Measurements from ENCODE around the gene KAZN.

Gene KAZN

DNA sequence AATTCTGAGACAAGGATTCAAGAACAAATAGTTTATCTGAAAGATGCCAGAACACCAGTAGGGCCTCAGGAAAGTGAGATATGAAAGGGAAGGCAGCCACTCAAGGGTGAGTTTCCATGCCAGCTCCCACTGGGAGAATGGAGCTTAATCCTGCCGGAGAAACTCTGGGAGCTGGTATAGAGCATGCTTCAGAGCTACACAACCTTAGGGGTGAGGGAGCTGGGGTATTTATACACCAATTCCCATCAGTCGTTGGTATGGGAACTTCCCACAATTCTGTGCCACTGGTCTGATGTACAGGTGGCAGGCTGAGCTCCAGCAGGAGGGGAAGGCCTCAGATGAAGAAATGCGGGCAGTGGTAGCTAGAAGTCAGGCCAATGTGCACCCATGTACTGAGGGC lies 86.6 kb downstream of the KAZN start:
- ChIA-PET POLR2A (no interaction called here), CTCF (no interaction called here)
- Histone ChIP-seq H3K4me1 (ENCODE audit: control insufficient read depth, insufficient read depth, low read length) (peaks cover 3% of the 10 kb centered on the region; the same call in 1 of the 2 replicates), H3K27ac (ENCODE audit: extremely low read depth, low read depth, low read length) (no peak overlapping the region), H3K4me3 (ENCODE audit: low read depth, low read length) (no peak overlapping the region), H3K9me3 (ENCODE audit: control insufficient read depth, insufficient read depth, low read depth, low read length) (no peaks in the 10 kb centered on the region), H3K36me3 (ENCODE audit: control insufficient read depth in 2 of 2, insufficient read depth in 1 of 2, low read length in 2 of 2) (no peaks in the 10 kb centered on the region)
- TF ChIP-seq ZNF670 (tag by site-specific recombination; IDR thresholded peaks at IDR 0.05; ENCODE audit: low read depth) (no peak), ZNF37A (tag by site-specific recombination; IDR thresholded peaks at IDR 0.05) (peak; percentile 95), TCF7L2 (IDR thresholded peaks at IDR 0.05; ENCODE audit: borderline replicate concordance, low read depth, low read length) (no peak)

DNA sequence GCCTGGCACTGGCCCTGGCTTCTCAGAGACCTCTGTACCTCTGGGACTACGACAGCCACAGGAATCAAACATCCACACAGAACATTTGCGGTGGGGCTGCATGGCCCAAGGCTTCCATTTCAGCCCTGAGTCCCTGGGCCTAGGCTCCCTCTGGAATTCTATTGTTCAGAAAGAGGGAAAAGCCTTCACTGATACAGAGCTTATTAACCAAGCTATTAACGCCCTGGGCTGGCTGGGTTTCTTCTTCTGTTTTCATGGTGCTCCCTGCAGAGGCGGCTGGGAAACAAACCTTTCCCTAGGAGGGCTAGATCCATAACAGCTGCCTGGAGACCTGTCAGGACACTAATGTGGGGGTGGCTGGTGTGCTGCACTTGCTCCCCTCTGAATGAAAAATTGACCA lies 88.2 kb downstream of the KAZN start:
- H3K4me3 ChIP-seq (ENCODE audit: low read depth, low read length) = no peak overlapping the region
- no peaks in the 10 kb centered on the region for H3K36me3 ChIP-seq (ENCODE audit: control insufficient read depth in 2 of 2, insufficient read depth in 1 of 2, low read length in 2 of 2)
- no peaks in the 10 kb centered on the region for H3K9me3 ChIP-seq (ENCODE audit: control insufficient read depth, insufficient read depth, low read depth, low read length)
- no peak overlapping the region for H3K27ac ChIP-seq (ENCODE audit: extremely low read depth, low read depth, low read length)
- CTCF ChIA-PET = interaction anchor here (0.6 to 0.7 kb wide), 2 partner anchors 17 to 1682 kb away, joined by 3 read pairs; no protein-coding TSS in a partner anchor
- peaks cover 3% of the 10 kb centered on the region; the same call in 1 of the 2 replicates for H3K4me1 ChIP-seq (ENCODE audit: control insufficient read depth, insufficient read depth, low read length)
- TF ChIP-seq ZNF2 (tag by site-specific recombination; IDR thresholded peaks at IDR 0.05) (no peak), ZNF473 (tag by site-specific recombination; IDR thresholded peaks at IDR 0.05) (no peak), ZSCAN16 (tag by site-specific recombination; IDR thresholded peaks at IDR 0.05) (no peak), ZNF677 (tag by site-specific recombination; IDR thresholded peaks at IDR 0.05) (no peak), ZNF138 (tag by site-specific recombination; IDR thresholded peaks at IDR 0.05; ENCODE audit: borderline replicate concordance) (no peak), ZNF175 (tag by site-specific recombination; IDR thresholded peaks at IDR 0.05) (no peak), GLI2 (tag by site-specific recombination; IDR thresholded peaks at IDR 0.05; ENCODE audit: borderline replicate concordance, low read depth) (no peak), ZFHX2 (tag by site-specific recombination; conservative IDR thresholded peaks at IDR 0.05) (no peak), GLI4 (tag by site-specific recombination; IDR thresholded peaks at IDR 0.05) (no peak), GLIS2 (tag by site-specific recombination; IDR thresholded peaks at IDR 0.05) (no peak), ZNF391 (tag by site-specific recombination; IDR thresholded peaks at IDR 0.05; ENCODE audit: borderline replicate concordance, low read depth) (no peak), ZNF221 (tag by site-specific recombination; IDR thresholded peaks at IDR 0.05; ENCODE audit: borderline replicate concordance) (no peak), ZFP41 (tag by site-specific recombination; IDR thresholded peaks at IDR 0.05; ENCODE audit: borderline replicate concordance) (no peak), ZNF266 (tag by site-specific recombination; IDR thresholded peaks at IDR 0.05; ENCODE audit: low read depth) (no peak)
- TF ChIP-seq, protein P1, sequence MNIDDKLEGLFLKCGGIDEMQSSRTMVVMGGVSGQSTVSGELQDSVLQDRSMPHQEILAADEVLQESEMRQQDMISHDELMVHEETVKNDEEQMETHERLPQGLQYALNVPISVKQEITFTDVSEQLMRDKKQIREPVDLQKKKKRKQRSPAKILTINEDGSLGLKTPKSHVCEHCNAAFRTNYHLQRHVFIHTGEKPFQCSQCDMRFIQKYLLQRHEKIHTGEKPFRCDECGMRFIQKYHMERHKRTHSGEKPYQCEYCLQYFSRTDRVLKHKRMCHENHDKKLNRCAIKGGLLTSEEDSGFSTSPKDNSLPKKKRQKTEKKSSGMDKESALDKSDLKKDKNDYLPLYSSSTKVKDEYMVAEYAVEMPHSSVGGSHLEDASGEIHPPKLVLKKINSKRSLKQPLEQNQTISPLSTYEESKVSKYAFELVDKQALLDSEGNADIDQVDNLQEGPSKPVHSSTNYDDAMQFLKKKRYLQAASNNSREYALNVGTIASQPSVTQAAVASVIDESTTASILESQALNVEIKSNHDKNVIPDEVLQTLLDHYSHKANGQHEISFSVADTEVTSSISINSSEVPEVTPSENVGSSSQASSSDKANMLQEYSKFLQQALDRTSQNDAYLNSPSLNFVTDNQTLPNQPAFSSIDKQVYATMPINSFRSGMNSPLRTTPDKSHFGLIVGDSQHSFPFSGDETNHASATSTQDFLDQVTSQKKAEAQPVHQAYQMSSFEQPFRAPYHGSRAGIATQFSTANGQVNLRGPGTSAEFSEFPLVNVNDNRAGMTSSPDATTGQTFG (tag by site-specific recombination; IDR thresholded peaks at IDR 0.05; ENCODE audit: borderline replicate concordance) = no peak
- TF ChIP-seq, protein P2, sequence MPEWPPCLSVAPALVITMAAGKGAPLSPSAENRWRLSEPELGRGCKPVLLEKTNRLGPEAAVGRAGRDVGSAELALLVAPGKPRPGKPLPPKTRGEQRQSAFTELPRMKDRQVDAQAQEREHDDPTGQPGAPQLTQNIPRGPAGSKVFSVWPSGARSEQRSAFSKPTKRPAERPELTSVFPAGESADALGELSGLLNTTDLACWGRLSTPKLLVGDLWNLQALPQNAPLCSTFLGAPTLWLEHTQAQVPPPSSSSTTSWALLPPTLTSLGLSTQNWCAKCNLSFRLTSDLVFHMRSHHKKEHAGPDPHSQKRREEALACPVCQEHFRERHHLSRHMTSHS (tag by site-specific recombination; IDR thresholded peaks at IDR 0.05) = no peak
- TF ChIP-seq, protein P3, sequence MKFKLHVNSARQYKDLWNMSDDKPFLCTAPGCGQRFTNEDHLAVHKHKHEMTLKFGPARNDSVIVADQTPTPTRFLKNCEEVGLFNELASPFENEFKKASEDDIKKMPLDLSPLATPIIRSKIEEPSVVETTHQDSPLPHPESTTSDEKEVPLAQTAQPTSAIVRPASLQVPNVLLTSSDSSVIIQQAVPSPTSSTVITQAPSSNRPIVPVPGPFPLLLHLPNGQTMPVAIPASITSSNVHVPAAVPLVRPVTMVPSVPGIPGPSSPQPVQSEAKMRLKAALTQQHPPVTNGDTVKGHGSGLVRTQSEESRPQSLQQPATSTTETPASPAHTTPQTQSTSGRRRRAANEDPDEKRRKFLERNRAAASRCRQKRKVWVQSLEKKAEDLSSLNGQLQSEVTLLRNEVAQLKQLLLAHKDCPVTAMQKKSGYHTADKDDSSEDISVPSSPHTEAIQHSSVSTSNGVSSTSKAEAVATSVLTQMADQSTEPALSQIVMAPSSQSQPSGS (tag by site-specific recombination; IDR thresholded peaks at IDR 0.05; ENCODE audit: low read depth) = no peak
- TF ChIP-seq, protein P4, sequence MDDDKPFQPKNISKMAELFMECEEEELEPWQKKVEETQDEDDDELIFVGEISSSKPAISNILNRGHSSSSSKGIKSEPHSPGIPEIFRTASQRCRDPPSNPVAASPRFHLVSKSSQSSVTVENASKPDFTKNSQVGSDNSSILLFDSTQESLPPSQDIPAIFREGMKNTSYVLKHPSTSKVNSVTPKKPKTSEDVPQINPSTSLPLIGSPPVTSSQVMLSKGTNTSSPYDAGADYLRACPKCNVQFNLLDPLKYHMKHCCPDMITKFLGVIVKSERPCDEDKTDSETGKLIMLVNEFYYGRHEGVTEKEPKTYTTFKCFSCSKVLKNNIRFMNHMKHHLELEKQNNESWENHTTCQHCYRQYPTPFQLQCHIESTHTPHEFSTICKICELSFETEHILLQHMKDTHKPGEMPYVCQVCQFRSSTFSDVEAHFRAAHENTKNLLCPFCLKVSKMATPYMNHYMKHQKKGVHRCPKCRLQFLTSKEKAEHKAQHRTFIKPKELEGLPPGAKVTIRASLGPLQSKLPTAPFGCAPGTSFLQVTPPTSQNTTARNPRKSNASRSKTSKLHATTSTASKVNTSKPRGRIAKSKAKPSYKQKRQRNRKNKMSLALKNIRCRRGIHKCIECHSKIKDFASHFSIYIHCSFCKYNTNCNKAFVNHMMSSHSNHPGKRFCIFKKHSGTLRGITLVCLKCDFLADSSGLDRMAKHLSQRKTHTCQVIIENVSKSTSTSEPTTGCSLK (tag by site-specific recombination; IDR thresholded peaks at IDR 0.05) = no peak
- POLR2A ChIA-PET = no interaction called here

Data from HEK293 (cell line).